ENCODE results near the gene TMEM131L.

TMEM131L gene

GRCh38 chr4:153537493-153537960 is 71.4 kb downstream of the TMEM131L start:
- ChIA-PET POLR2A (no interaction called here), CTCF (no interaction called here)
- no peak for DNase-seq (ENCODE audit: low read depth, low spot score)
- H3K4me3 ChIP-seq (ENCODE audit: low read depth, low read length), result no peak overlapping the region
- no peak for TF ChIP-seq CTCF (IDR thresholded peaks at IDR 0.05; ENCODE audit: insufficient read depth, low read length, missing control alignments)

- no peak overlapping the region for H3K4me3 ChIP-seq (ENCODE audit: low read depth, low read length)
- no peak for DNase-seq (ENCODE audit: low read depth, low spot score)
- ChIA-PET POLR2A (no interaction called here), CTCF (no interaction called here)
- TF ChIP-seq CTCF (IDR thresholded peaks at IDR 0.05; ENCODE audit: insufficient read depth, low read length, missing control alignments), result no peak
These were observed 72.6 kb downstream of the TMEM131L start for GRCh38 chr4:153538487-153539357.

GRCh38 chr4:153539422-153539821 is 73.3 kb downstream of the TMEM131L start:
- TF ChIP-seq CTCF (IDR thresholded peaks at IDR 0.05; ENCODE audit: insufficient read depth, low read length, missing control alignments), result no peak
- no peak overlapping the region for H3K4me3 ChIP-seq (ENCODE audit: low read depth, low read length)
- DNase-seq (ENCODE audit: low read depth, low spot score), result no peak
- CTCF ChIA-PET, result interaction anchor here (2.2 kb wide), 1 partner anchor 16 kb away, joined by 7 read pairs; no protein-coding TSS in a partner anchor
- POLR2A ChIA-PET, result no interaction called here

- peak; percentile 26 for TF ChIP-seq CTCF (IDR thresholded peaks at IDR 0.05; ENCODE audit: insufficient read depth, low read length, missing control alignments)
- no peak overlapping the region for H3K4me3 ChIP-seq (ENCODE audit: low read depth, low read length)
- ChIA-PET CTCF (interaction anchor here (0.8 to 2.5 kb wide), 11 partner anchors 9 to 198 kb away, joined by 3 to 14 read pairs (median 4); partner anchors contain the start of gene MND1), POLR2A (interaction anchor here (1.3 to 1.4 kb wide), 3 partner anchors 18 to 32 kb away, joined by 4 to 9 read pairs (median 5); no protein-coding TSS in a partner anchor)
- peak; percentile 82 for DNase-seq (ENCODE audit: low read depth, low spot score)
These were observed 75.4 kb downstream of the TMEM131L start for GRCh38 chr4:153541456-153542096.

GRCh38 chr4:153542131-153542530 is 76.0 kb downstream of the TMEM131L start:
- ChIA-PET POLR2A (interaction anchor here (1.3 to 1.4 kb wide), 3 partner anchors 19 to 32 kb away, joined by 4 to 9 read pairs (median 5); no protein-coding TSS in a partner anchor), CTCF (interaction anchor here (0.8 to 2.5 kb wide), 7 partner anchors 10 to 198 kb away, joined by 3 to 14 read pairs (median 4); partner anchors contain the start of gene MND1)
- TF ChIP-seq CTCF (IDR thresholded peaks at IDR 0.05; ENCODE audit: insufficient read depth, low read length, missing control alignments), result no peak
- no peak for DNase-seq (ENCODE audit: low read depth, low spot score)
- no peak overlapping the region for H3K4me3 ChIP-seq (ENCODE audit: low read depth, low read length)

- ChIA-PET CTCF (interaction anchor here (0.8 to 2.5 kb wide), 3 partner anchors 11 to 198 kb away, joined by 3 to 14 read pairs (median 3); no protein-coding TSS in a partner anchor), POLR2A (interaction anchor here (1.3 kb wide), 1 partner anchor 31 kb away, joined by 5 read pairs; no protein-coding TSS in a partner anchor)
- TF ChIP-seq CTCF (IDR thresholded peaks at IDR 0.05; ENCODE audit: insufficient read depth, low read length, missing control alignments), result no peak
- no peak for DNase-seq (ENCODE audit: low read depth, low spot score)
- H3K4me3 ChIP-seq (ENCODE audit: low read depth, low read length), result no peak overlapping the region
These were observed 76.7 kb downstream of the TMEM131L start for GRCh38 chr4:153542834-153543233.

Data from AG04449 (cell line).